Stimulated activated CD8-positive, alpha-beta memory T cell treated with anti-CD3 and anti-CD28 coated beads, Interleukin-7, amount 100 ng/mL, for 4 hours (primary cell): ENCODE data around the gene TRPV6.

Source experiments
- DNase-seq, 2 donors: peaks; one replicate each; pipeline ENCODE4 v3.0.0-alpha.2; 2020; ENCODE audit warnings: low read depth in 2 of 2

Gene TRPV6

DNA sequence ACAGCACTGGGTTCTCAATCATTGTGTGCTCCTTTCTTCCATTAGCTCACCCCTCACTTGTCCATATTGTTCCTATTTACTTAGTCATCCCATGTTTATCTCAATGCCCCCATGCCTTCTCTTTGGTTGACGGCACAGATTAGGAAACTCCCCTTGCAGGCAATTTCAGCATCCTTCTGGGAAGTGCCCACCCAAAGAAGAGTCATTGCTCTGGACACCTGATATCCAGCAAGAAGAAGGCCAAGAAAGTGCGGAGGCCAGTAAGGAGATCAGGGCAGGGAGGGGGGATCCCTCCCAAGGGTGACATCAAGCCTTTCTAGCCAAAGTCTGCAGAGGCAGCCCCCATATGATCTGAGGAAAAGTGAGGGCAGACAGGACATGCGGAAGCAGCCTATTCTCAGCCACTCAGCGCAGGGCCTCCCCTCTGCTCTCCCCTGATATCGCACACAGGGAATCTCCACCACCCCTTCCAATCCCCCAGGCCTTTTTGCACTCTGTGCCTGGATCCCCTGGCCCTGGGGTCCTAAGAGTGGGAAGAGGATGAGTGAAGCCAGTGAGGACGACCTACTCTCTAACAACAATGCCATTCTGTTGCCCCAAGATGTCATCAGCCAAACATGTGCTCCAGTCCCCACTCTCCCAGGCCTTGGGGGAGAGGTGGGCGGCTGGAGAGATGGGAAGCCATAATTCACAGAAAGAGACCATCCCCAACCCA lies 1.8 kb downstream of the TRPV6 start:
- DNase-seq = no peak

DNA sequence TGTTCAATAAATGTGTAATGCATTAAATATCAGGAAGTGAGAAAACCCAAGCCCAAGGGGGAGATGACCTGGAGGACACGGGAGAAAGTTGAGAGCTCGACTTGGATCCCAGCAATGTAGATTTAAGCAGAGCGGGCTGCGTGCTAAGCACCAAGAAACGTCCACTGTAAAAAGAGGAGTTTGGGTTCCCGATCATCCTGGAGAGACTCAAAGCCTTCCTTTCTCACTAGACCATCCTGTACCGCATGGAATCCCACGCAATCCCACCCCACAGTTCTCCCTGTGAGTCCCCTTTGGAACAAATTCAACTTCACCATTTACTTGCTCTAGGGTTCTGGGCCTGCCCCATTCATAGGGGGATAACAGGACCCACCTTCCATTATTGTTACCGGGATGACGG lies 2.4 kb downstream of the TRPV6 start:
- no peak for DNase-seq

DNA sequence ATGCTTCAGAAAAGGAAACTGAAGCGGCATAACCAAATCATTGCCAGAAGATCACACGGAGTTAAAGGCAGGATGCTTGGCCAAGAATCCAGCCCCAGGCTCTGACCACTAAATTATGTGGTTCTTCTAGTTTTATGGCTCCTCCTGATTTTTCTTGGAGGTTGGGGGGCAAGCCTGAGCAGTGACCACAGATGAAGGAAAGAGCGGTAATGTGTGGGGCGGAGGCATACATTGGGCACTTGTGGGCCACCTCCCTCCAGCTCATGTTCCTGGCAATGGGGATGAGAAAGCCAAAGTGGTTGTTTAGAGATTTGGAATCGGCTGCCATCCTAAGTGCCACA lies 3.2 kb downstream of the TRPV6 start:
- DNase-seq = no peak

DNA sequence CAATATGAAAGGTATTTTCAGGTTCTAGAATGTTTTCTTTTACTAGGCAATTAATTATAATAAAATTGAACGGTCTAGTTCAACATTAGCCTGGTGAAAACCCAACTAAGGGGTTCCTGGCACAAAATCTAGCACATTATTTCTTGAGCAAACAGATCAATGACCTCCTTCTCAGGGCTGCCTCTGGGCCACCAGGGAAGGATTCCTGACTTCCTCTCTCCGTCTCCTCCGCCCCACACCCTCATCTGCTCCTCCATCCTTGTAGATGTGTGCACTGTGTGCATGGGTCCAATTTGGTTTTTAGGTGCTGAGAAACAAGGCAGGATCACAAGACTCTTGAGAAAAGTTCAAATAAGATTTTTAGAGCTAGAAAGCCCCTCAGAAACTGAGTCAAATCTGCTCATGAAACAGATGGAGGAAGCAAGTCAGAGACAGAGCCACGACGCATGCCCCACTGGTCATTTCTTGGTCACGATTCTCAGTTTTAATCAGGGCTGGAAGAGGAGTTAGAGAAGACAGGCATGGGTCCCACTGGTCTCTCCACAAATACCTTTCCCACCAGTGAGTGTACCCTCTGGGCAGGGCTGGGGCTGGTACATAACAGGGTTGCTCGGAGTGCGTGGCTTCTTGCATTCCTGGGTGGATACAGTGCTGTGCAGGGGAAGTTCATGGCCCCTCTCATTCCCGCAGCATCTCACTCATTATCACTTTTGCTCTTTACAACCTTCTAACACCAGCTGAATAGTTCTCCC lies 3.8 kb downstream of the TRPV6 start:
- no peak for DNase-seq

DNA sequence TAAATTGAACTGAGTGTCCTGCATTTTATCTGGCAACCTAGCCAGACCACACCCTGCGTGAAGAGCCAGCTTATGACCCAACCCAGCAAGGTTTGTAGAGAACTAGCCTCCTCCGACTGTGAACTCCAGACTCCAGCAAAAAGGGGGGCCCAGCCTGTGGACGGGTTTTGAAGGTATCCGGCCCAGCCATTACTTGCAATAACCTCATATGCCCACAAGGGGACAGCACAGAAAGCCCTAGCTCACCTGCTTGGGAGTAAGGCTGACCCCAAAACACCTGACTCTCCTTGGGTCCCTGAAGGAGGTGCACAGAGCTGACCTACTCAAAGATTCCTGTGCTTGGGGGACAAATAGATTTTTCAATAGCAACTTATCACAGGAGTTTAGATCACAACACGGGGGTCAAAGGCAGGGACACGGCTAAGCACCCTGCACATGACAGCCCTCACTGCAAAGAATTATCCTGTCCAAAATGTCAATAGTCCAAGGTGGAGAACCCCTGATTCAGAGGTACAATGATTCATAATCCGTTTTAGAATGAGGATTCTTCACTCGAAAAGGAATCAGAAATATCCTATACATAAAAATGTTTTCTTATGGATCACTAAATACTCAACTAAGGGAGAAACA lies 4.6 kb downstream of the TRPV6 start:
- DNase-seq = no peak

- DNase-seq = no peak
Observed at GRCh38 chr7:142879060-142879459, 6.5 kb downstream of the TRPV6 start.

DNA sequence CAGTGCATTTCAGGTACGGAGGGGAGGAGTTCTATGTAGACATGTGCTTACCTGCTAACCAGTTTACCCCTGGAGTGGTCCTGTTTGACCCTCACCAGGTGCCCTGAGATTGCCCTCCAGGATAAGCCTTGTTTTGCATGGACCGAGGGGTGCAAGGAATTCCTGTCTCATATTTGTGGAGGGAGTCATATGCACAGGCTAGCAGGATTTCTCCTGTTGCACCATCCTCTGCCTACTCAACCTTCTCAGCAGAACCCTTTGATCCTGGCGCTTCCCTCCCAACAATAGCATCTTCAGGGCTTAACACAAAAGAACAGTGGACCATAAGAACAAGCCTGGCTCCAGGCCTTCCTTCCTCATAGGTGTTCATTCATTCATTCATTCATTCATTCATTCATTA lies 7.2 kb downstream of the TRPV6 start:
- DNase-seq = no peak

DNA sequence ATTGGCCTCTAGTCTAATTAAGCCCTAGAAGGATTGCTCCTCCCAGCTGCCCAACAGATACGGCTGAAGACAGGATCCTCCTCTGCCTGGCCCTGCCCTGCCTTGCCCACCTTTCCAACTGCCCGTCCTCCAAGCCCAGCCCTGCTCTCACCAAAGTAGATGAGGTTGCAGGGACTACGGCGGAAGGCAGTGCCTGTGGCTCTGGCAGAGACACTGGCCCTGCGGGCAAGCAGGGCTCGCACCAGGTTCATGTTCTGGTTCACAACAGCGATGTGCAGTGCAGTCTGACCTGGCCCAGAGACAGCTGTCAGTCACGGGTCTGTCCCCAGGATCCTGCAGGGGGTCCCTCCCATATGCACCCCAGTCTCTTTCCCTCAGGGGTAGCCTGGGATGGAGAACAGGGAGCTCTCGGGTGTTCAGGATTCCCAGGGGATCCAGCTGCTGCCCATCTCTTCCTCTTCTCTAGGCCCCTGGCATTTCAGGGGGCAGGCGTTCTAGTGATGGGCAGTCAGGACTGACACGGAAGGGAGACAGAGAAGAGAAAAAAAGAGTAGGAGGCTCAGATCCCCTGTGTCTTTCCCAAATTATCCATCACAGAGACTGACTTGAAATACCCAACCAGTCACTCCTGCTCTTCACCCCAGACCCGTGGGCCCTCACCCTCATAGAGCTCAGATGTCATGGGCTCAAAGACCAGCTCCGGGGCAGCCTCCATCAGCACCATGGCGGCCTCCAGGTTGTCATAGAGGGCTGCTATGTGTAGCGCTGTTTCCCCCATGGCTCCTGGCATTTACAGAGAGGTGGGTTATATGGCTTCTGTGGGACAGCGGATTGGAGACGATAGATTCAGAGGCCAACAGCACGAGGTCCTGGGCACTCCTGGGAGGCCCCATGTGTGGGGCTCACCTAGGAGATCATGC lies 8.3 kb downstream of the TRPV6 start:
- no peak for DNase-seq

DNA sequence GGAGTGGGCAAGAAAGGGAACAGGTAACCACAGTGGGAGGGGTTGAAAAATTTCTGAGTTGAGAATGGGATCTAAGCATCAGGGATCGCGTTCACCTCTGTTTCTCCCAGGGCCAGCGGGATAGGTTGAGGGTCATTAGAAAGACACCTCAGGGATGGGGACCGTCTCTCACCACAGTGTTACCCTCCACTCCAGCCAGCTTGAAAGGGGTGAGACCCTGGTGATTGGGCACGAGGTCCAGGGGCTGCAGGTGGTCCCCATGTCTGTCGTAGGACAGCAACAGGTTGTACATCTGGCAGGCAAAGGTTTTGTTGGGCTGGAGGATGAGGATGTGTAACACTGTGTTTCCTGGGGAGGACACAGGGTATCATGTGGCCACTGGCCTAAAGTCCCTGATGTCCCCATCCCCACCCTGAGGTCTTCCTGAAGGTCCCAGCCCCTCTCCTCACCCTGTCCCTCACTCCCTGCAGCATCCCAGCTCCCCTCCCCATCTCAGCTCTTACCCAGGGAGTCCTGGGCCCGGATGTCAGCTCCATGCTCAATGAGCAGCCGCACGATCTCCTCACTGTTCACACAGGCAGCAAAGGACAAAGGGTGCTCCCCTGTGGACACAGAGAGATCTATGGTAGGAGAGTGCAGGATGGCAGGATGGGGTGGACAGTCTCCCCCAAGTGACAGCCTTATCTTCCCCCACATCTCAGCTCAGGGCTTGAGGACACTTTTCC lies 9.1 kb downstream of the TRPV6 start:
- no peak for DNase-seq

GRCh38 chr7:142875456-142875855 lies 10.1 kb downstream of the TRPV6 start:
- no peak for DNase-seq

GRCh38 chr7:142874837-142875236 lies 10.7 kb downstream of the TRPV6 start:
- no peak for DNase-seq

GRCh38 chr7:142874409-142874808 lies 11.1 kb downstream of the TRPV6 start:
- no peak for DNase-seq

GRCh38 chr7:142873871-142874270 lies 11.7 kb downstream of the TRPV6 start:
- no peak for DNase-seq

DNA sequence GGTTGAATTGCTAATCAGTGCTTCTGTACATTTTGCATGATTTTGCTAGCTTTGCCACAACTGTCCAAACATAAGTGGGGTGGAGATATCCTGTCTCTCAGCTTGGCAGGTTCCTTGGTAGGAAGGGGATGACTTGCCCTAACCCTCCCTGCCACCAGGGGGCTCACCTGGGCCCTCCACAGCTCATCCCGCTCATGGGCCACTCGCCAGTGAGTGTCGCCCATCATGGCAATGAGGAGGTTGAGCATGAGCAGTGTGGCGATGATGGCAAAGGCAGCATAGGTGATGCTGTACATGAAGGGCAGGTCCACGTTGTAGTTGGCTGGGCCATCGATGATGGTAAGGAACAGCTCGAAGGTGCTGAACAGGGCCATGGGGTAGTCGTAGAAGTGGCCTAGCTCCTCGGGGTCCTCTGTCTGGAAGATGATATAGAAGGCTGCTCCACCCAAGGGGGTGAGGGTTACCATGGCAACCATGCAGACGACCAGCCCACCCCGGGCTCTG lies 12.2 kb downstream of the TRPV6 start:
- no peak for DNase-seq

DNA sequence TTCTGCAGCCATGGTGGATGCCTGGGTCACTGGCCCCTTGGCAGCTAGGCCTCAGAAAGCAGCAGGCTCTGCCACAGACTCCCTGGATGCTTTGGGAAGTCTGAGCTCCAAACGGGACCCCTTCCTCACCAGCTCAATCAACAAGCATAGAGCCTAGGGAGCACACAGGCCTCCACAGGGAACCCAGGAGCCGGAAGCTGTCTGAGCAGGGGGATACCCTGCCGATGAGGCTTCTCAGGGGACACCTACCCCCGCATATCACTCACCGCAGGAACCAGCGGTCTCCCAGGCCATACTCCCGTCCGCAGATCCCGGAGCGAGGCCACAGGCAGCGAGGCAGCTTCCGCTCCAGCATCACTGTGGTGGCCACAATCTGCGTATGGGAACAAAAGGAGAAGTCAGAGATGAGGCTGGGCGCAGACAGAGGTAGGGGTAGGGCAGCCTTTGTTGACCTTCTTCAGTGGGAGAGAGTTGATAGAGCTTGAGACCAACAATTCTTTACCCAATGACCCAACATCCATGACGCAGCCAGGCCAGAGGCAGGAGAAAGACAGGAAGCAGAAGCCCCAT lies 13.4 kb downstream of the TRPV6 start:
- DNase-seq = no peak

DNA sequence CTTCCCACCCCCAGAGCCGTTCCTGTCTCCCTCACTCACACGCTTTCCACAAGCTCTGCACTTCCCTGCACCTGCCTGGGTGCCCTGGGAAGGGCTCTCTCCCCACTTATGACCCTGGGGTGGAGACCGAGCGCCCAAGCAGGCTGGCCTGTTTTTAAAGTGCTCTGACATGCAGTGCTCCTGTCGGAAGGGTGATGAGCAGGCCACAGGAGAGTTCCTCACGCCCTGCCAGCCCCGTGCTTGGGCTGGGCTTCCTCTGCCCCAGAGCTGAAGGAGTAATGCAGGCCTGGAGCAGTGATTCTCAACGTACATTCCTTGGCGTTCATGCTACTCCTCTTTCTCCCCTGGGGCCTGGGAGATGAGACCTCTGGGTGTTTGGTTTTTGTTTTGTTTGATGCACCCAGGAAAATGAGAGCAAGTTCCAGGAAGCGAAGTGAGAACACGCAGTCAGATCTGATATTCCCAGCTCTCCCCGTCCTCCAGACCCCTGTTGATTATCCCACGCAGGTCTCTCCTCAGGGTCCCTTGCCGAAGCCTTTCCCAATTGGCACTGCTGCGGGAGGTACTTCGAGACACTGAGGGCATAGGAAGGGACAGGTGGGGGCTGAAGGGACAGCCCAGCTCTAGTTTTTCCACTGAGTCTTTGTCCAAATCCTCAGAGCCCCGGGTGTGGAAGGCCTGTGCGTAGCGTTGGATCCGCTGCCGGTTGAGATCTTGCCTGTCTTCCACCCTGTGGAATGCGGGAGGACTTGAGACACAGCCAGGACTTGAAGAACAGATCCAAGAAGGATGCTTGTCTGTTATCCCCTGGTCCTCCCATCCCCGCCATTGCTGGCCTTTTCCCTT lies 14.1 kb downstream of the TRPV6 start:
- DNase-seq = no peak

- DNase-seq = no peak
Observed at GRCh38 chr7:142870566-142871259, 14.8 kb downstream of the TRPV6 start.

- DNase-seq = no peak
Observed at GRCh38 chr7:142870147-142870559, 15.4 kb downstream of the TRPV6 start.

DNA sequence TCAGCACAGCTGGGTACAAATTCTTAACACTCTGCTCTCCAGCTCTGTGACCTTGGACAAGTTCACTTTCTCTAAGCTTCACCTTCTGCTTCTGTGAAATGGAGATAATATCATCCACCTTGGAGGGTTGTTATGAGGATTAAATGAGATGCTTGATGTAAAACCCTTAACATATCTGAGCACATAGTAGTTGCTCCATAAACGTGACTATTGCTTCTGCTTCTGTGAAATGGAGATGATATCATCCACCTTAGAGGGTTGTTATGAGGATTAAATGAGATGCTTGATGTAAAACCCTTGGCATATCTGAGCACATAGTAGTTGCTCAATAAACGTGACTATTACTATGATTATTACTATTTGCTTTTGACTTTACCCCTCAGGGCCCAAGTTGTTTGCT lies 16.1 kb downstream of the TRPV6 start:
- no peak for DNase-seq
